GM12892 (cell line): Measurements from ENCODE around the gene HPCAL1.

Source experiments
- POLR2AphosphoS5 ChIP-seq: IDR thresholded peaks from 2 replicates; pipeline ENCODE4 v1.6.1; 2011; ENCODE audit warnings: low read depth, low read length, control low read depth
- TAF1 ChIP-seq: IDR thresholded peaks from 2 replicates; pipeline ENCODE4 v1.6.1; 2011; ENCODE audit warnings: low read depth, mild to moderate bottlenecking, control low read depth, low read length, borderline replicate concordance

DNA sequence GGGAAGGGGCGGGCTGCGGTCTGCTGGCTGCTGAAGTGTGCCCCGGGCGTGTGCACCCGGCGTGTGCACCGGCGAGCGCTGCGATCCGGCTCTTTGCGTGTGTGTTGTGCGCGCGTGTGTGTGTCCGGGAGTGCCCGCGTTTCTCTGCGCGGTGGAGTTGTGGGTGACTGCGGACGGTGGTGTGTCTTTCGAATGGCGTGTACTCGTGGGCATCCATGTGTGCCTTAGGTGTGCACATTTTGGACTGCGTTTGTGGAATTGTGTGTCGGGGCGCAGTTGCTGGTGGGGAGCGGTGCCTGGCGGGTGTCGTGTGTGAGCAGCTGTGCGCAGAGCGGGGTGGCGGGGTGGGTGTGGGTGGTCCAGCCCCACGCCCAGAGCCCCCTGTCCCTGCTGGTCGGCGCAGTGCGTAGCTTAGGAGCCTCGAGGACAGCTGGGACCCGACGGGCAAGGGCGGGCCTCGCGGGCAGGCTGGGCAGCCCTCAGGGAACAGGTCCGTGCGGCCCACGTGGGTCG is 533 bp downstream of the HPCAL1 start:
- TF ChIP-seq POLR2AphosphoS5, result no peak
- TF ChIP-seq TAF1, result no peak
